Left ventricle myocardium superior (tissue), 1 donor: ENCODE results near the gene FAM219A. TPM values are rescaled to one million over a fixed set of nuclear protein-coding genes. Genes with fewer than 3 reads are reported as not detected.

ENCODE experiments used
- total RNA-seq: library from RNA; stranded (reverse); fragmentation: NEBNext Ultra II Directional; extraction: Animal tissue kit (Norgen Biotek cat#: 25700); gene quantifications from one replicate; pipeline ENCODE4 v1.2.1, GENCODE V29; 2021
- donor health status: DM: no; HTN: yes; CAD: no; lungs with severe emphysema.

Gene FAM219A
- total RNA-seq, 1 donor from 2014 or later = 19.7 TPM

Other genes with a start within 250 kb of the FAM219A start
- 0.45 TPM for gene KIF24, start 129.3 kb downstream of the FAM219A start, total RNA-seq
- gene NUDT2, start 129.0 kb downstream of the FAM219A start, total RNA-seq = 19.6 TPM
- 5.3 TPM for gene MYORG, start 81.7 kb downstream of the FAM219A start, total RNA-seq
- gene DNAI1, start 235 bp upstream of the FAM219A start, total RNA-seq = not detected
- 0.40 TPM for gene ENHO, start 64.4 kb upstream of the FAM219A start, total RNA-seq
- 3.3 TPM for gene CNTFR, start 131.2 kb upstream of the FAM219A start, total RNA-seq
- 40.8 TPM for gene RPP25L, start 153.5 kb upstream of the FAM219A start, total RNA-seq
- 139 TPM for gene DCTN3, start 161.9 kb upstream of the FAM219A start, total RNA-seq
- not detected for gene ARID3C, start 170.5 kb upstream of the FAM219A start, total RNA-seq
- 23.1 TPM for gene SIGMAR1, start 179.2 kb upstream of the FAM219A start, total RNA-seq
- 61.2 TPM for gene GALT, start 188.1 kb upstream of the FAM219A start, total RNA-seq
- 51.7 TPM for gene IL11RA, start 193.6 kb upstream of the FAM219A start, total RNA-seq
- gene CCL27, start 204.1 kb upstream of the FAM219A start, total RNA-seq = not detected
- 2.1 TPM for gene CCL19, start 232.7 kb upstream of the FAM219A start, total RNA-seq